GM12874 (cell line): ENCODE data around the gene CENPL.

ENCODE experiments used
- CTCF ChIP-seq: IDR thresholded peaks from 2 replicates; pipeline ENCODE4 v1.5.1; 2011; ENCODE audit warnings: low read depth, mild to moderate bottlenecking, control low read depth, low read length, moderate library complexity; ENCODE audit not compliant: insufficient read depth

Gene CENPL, protein sequence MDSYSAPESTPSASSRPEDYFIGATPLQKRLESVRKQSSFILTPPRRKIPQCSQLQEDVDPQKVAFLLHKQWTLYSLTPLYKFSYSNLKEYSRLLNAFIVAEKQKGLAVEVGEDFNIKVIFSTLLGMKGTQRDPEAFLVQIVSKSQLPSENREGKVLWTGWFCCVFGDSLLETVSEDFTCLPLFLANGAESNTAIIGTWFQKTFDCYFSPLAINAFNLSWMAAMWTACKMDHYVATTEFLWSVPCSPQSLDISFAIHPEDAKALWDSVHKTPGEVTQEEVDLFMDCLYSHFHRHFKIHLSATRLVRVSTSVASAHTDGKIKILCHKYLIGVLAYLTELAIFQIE

DNA sequence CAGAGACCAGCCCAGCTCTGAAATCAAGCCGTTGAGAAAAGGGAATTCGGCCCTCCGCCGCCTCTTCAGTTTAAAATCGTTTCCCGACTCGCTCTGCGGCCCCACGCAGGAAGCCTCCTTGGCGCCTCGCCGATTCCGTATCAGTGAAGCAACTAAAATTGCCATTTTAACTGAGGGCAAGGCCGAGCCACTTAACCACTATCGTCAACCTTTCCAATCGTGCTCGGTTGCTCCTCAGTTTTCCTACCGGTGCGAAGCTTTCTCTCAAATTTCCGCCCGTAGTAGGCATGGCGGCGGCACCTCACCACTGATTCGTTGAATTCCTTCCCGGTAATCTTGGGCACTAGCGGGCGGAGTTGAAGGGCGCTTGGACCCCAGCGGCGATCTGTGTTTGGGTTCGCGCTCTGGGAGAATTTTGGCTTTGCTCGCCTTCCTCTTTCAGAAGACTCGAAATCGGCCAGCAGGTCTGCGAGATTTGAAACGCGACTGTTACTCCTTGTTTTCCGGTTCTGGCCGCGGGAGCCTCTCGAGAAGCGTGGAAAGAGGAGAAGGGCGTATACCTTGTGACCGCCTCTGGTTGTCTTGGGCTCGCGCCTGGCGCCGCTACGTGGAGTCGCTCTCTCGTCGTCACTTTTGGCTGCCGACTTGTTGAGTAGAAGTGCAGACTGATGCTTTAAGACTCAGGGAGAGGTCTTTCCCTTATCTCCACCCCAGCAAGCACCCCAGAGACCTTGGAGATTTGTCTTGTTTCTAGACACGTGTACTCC, at the start of gene CENPL, which contains the start of gene DARS2:
Gene CENPL, minus strand, starts transcription at position 569 of the 767 bp plus-strand sequence. CDS start 13,584 bp downstream, outside the sequence.
Gene DARS2, plus strand, starts transcription at position 359 of the 767 bp plus-strand sequence. CDS start 557 bp downstream, outside the sequence.
- no peak for TF ChIP-seq CTCF

- TF ChIP-seq CTCF, result no peak
Observed at GRCh38 chr1:173871500-173871899, 46.8 kb upstream of the CENPL start.

- TF ChIP-seq CTCF, result no peak
Observed at GRCh38 chr1:173871091-173871490, 46.4 kb upstream of the CENPL start.

- no peak for TF ChIP-seq CTCF
Observed at GRCh38 chr1:173870252-173871075, 45.8 kb upstream of the CENPL start.

GRCh38 chr1:173869021-173869359, 44.3 kb upstream of the CENPL start:
- TF ChIP-seq CTCF, result no peak

DNA sequence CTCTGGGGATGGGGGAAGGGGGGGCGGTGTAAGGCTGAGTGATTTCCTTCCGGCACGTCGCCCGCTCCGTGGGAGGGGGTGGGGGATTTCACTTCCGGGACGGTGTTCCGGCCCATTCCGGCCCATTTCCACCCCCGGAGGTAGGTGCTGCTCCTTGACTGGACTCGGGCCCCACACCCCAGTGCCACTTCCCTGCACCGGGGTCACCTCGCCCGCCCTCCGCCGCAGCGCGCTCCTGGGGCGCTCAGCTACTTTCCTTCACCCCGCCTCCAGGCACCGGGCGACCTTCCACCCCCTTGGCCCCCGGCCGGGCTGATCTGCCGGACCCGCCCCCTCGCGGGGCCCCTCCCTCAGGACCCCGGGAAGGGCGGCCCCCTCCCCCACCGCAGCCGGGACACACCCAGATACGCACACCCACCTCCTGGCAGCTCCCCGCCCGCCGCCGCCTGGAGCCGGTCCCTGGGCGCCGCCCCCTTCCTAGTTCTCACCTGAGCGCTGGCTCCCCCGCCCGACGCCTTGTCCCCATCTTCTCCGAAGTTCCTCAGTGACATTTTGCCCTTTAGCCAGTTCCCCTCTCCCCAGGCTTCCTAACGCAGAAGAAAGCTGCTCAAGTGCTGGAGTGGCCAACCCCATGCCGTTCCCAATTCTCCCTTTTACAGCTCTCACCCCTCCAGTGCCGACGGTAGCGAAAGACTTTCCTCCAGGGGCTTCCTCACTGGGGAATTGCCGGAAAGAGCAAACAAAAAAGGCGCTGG, 43.8 kb upstream of the CENPL start, which contains the start of gene ZBTB37:
Gene ZBTB37, plus strand, starts transcription at position 115 of the 755 bp plus-strand sequence. CDS start 1,846 bp downstream, outside the sequence.
- no peak for TF ChIP-seq CTCF
